Gastrocnemius medialis (tissue), 4 donors: Measurements from ENCODE around the gene ARSB.

Experiments
- POLR2A ChIP-seq, 2 donors: fragments of 450-650 bp; IDR thresholded peaks; one replicate each; pipeline ENCODE4 v1.6.1; 2017; ENCODE audit warnings: antibody characterized with exemption in 2 of 2, mild to moderate bottlenecking in 2 of 2, moderate library complexity in 2 of 2
- TF ChIP-seq, protein P1 (sequence below), 5 experiments: fragments of 450-650 bp in 3 of 5; fragments of 200-600 bp in 2 of 5; sonication (generic) in 2 of 5; IDR thresholded peaks in 4 of 5; conservative IDR thresholded peaks in 1 of 5; 1 replicate in 4 of 5; 2 replicates in 1 of 5; pipeline ENCODE4 v1.5.1; 2016 to 2019; ENCODE audit warnings: antibody characterized with exemption in 5 of 5, mild to moderate bottlenecking in 3 of 5, moderate library complexity in 3 of 5

DNA sequence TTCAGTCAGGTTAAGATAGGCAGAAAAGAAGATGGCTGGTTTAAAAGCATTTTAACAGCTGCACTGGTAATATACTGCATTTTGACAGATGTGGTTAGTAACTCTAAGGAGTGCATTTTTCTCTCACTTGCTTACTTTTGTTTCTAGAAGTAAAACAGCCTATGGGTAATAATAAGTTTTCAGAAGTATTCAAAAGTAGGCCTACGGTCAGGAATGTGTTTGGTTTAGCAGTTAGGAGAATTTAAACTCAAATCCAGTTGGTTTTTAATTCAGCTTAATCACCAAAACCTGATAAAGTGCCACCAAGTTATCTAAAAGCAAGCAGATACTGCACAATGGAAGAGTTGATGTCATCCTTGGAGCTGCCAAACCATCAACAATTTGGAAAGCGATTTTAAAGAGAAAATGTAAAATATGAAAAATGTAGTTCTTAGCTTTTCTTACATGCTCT, 160.3 kb downstream of the ARSB start:
- TF ChIP-seq, protein P1, sequence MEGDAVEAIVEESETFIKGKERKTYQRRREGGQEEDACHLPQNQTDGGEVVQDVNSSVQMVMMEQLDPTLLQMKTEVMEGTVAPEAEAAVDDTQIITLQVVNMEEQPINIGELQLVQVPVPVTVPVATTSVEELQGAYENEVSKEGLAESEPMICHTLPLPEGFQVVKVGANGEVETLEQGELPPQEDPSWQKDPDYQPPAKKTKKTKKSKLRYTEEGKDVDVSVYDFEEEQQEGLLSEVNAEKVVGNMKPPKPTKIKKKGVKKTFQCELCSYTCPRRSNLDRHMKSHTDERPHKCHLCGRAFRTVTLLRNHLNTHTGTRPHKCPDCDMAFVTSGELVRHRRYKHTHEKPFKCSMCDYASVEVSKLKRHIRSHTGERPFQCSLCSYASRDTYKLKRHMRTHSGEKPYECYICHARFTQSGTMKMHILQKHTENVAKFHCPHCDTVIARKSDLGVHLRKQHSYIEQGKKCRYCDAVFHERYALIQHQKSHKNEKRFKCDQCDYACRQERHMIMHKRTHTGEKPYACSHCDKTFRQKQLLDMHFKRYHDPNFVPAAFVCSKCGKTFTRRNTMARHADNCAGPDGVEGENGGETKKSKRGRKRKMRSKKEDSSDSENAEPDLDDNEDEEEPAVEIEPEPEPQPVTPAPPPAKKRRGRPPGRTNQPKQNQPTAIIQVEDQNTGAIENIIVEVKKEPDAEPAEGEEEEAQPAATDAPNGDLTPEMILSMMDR (IDR thresholded peaks at IDR 0.05 in 4 of 5, conservative IDR thresholded peaks at IDR 0.05 in 1 of 5): no peak
- no peak for TF ChIP-seq POLR2A (IDR thresholded peaks at IDR 0.05)
